Putamen (tissue), 1 donor: ENCODE measurements around the gene INPP4A.

Source experiments
- DNase-seq: peaks from one replicate; pipeline ENCODE4 v3.0.0-alpha.2; 2016; ENCODE audit warnings: low spot score

Gene INPP4A

DNA sequence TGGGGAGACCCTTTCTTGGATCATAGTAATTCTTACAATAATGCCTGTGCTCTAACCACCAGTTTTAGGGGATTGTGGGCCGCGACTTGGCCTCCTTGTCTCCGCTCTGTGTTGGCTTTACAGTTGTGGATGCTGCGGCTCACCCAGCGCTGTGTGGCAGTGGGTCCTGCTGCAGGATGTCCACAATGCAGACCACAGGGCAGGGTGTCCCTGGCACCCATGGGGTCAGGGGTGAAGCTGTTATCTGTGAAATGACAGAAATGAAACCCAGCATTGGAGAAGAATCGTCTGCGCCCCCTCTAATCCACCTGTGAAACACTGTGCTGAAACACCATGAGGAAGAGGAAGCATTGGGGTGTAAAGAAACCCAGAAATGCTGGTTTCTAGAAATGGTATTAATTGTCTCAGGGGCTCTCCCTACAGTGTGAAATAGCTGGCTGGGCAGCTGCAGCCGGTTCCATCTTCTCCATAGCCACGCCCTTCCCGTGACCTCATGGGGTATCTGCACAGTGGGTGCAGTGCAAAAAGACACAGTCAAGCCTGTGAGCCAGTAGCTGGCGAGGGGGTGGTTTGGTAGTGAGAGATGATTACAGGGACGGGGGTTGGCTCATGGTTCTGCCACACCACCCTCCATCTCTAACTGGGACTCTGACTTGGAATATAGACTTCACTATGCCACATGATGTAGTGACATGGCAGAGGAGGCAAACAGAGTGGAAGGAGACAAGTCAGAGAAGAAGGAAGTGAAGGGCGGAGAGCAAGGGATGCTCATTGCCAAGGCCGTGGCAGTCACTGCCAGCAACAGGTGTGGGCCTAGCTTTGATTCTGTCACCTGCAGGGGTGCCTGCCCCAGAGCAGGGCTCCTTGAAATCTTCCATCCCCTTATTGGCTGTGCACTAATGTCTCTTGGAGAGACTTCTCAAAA is 16.2 kb downstream of the INPP4A start:
- no peak for DNase-seq

DNA sequence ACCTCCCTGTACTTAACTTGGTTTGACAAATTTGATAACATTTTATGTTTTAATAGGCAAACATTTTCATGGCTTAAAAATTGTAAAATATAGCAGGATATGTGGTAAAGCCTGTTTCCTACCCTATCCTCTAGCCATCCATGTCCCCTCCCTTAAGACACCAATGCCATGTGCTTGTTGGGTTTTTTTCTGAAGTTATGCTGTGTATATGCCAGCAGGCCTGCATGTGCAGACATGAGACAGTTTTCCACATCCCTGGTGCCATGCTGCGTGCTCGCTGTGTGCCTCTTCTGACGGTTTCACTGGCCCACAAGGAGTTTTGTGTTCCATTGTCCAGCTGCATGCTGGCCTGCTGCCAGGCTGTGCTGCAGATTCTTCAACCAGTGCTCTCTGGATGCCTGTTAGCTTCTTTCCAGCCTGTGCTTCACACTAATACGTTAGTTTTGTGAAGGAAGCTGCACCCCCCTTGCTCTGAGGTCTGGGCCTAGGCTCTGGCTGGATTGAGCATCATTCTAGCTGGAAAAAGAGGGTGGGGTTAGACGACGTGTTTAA is 16.9 kb downstream of the INPP4A start:
- peak; percentile 41 for DNase-seq

DNA sequence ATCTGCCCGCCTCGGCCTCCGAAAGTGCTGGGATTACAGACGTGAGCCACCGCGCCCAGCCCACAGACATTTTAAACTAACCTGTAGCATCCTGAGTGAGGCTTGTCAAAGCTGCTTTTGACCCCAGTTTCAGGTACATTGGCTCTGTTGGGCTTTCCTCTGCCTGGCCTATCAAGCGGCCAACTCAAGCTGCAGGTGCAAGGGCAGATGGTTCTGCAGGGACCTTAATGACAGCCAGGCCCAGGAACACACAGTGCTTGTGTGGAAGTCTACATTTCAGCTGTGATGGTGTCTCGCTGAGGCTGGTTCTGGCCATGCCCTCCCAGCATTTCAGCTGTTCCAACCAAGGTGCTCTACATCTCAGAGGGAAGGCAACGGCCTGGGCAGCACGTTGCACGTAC is 18.4 kb downstream of the INPP4A start:
- no peak for DNase-seq

DNA sequence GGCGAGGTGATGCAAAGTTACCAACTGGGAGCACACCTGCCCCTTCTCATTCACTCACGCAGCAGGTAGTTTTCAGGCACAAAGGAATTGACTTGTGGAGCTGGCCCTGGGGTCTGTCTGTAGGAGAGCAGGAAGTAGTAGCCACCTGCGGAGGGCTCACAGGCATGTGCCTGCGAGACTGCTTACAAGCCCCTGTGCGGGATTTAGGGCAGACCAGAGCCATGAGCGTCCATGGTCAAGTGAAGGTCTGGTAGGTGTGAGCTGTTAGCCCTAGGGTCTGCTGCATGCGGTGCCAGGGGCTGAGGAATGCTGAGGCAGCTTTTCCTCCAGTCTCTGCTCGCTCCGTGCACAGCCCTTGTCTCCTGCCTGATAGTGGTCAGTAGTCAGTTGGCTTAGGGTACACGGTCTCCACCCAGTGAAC is 18.9 kb downstream of the INPP4A start:
- DNase-seq = no peak

DNA sequence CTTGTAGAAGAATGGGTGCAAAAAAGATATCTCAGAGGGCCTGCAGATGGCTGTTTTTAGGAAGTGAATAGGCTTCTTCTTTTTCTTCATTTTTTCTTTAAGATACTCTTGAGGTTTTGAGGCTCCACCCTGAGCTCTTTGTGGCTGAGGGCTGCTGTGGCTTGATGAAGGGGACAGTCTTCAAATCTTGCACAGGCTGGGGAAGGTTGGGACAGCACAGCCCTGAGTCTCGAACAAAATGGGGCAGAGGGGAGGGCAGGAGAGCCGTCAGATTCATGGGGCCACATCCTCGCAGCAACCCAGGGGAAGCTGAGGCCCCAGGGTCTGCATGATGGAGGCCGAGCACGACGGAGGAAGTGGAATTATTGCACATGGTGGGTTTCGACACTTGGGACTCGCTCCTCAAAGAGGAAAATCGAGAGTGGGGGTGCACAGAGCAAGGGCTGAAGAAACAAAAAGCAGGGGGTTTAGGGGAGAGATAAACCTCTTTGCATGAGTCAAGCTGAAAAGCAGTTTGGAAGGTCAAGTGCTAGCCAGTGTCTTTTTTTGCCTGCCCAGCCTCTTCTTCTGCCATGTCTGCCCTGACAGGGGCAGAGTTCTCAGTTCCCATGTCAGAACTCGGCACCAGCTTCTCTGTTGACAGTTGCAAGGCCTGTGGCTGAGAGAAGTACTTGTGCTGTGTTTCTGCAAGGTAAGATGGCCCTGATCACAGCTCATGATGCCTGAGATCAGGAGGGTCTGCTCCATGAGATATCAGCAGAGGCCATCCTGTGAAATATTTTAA is 19.5 kb downstream of the INPP4A start:
- DNase-seq = no peak

DNA sequence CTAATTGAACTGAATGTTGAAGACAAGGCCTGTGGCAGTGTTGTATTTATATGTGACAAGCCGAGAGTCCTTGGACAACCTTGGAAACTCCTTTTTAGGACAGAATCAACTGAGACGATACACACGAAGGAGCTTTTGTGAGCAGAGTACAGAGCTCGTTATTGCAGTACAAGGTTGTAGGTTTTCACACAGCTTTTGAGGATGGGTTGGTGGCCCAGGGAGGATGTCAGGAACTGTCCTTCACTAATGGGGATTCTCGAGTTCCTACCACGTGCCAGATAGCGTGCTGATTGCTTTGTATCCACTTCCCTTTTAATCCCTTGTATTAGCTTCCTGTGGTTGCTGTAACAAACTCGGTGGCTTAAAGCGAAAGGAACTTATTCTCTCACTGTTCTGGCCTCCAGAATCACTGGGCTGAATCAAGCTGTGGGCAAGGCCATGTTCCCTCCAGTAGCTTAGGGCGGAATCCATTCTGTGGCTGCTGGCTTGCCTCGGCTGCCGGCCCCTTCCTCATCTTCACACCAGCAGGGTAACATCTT is 20.2 kb downstream of the INPP4A start:
- no peak for DNase-seq

DNA sequence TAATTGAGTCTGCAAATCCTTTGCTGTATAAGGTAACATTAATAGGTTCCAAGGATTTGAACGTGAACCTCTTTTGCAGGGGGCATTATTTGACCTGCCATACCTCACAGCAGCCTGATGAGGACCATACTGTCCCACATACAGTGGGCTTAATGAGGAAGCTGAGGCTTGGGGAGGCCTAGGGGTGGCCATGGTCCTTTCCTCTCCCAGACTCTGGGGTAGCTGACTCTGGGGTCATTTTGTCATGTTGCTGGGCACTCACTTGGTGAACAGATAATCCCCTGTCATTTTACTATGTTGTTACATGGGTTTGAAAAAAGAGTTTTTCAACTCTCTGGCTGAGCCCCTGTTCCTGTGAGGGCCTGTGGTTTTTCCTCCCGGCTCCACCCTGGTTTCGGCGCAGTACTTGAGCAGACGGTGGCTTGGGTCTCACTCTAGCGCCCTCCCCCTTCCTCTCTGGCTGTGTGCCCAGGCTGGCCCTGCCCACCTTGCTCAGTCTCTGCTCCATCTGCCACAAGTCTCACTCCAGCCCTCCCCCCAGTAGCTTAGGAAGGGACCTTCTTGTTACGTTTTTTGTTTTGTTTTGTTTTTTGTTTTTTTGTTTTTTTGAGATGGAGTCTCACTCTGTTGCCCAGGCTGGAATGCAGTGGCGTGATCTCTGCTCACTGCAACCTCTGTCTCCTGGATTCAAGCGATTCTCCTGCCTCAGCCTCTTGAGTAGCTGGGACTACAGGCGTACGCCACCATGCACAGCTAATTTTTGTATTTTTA is 21.0 kb downstream of the INPP4A start:
- DNase-seq = no peak

DNA sequence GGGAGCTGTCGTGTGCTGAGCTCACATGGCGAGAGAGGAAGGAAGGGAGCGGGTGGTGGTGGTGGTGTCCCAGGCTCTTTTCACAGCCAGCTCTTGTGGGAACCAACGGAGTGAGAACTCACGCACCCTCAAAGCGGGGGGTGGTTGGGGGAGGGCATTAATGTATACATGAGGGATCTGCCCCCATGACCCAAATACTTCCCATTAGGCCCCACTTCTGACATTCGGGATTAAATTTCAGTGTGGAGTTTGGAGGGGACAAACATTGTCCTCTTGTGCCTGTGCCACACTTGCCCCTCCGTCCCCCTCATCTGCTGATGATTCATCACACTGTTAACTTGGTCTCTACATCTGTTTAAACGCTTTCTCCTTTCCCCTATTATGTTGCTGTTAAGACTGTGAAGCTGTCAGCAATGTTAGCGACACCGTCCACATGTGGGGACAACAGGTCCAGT is 22.5 kb downstream of the INPP4A start:
- DNase-seq = no peak

DNA sequence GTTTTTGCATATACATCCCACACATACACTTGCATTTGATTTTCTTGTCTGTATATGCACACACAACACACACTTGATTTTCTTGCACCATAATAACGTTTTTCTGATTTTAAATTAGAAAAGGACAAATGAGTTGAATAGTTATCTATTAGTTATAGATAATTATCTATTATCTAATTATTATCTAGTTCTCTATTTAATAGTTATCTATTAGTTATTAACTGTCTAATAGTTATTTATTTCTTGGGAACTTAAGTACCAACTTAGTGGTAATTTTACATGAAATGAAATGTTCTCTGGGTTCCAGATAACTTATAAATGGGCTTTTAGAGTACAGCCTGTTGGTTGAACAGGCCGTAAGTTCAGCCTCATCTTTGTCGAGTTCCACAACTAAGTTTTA is 23.0 kb downstream of the INPP4A start:
- no peak for DNase-seq

DNA sequence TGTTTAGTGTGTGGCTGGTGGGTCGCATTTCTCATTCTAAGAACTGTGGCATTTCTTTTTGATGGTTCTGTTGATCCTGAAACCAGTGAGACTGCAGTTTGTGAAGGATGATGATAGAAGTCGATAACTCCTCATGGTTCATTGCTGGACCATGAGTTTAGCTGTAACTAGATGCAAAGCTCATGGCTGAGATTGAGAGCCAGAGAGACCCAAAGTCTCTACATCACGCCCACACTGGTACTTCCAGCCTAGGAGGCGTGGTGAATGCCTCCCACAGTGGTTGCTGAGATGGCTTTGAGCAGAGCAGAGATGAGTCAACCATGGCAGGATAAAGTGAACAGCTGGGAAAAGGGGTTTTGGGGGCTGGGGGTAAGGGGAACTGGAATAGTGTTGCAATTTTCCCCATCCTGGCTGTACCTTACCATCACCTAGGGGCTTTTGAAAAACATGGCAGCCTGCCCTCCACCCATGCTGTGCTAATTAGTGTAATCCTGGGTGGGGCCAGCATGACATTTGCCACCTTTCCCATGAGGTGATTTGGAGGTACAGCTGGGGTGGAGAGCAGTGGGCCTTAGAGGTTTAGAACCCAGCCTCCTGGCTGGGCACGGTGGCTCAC is 24.1 kb downstream of the INPP4A start:
- DNase-seq = no peak

DNA sequence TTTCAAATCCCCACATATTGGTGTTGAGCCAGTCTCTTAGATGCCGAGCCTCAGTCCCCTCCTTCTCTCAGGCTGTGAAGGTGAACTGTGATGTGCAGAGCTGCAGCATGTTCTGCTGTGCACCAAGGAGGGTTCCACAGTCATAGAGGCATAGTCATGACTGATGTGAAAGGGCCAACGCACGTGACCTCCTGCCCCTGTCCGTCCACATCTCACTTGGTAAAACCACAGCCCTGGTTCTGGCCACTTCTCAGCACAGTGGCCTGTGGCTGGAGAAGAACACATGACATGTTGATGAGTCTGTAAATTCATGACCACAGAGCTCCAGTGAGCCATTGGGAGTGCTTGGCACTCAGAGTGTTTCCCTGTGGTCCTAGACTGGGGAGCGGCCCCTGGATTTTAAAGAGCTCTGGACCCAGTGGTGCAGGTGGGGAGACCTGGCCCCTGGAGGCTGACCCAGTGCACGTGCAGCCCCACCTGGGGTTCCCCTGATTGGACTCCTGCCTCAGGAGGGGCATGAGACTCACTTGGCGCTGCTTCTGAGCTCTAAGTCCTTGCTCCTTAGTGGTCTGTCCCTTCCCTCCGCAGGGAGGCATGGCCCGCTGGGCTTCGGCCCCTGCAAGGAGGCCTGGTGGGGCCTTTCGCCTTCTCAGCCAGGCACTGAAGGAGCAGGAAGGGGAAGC is 25.3 kb downstream of the INPP4A start:
- no peak for DNase-seq

DNA sequence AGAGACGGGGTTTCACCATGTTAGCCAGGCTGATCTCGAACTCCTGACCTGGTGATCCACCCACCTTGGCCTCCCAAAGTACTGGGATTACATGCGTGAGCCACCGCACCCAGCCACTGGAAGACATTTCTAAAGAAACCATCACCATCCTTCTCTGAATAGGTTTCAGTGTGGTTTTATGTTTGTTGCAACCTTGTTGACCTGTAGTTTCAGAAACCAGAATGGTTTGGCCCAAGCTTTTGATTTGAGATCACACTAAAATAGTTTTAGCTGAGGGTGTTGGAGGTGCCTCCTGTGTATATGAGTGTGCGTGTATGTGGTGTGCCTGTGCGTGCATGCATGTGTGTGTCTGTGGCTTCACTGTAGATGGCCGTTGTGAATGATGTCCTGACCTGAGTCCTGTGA is 26.2 kb downstream of the INPP4A start:
- DNase-seq = no peak

DNA sequence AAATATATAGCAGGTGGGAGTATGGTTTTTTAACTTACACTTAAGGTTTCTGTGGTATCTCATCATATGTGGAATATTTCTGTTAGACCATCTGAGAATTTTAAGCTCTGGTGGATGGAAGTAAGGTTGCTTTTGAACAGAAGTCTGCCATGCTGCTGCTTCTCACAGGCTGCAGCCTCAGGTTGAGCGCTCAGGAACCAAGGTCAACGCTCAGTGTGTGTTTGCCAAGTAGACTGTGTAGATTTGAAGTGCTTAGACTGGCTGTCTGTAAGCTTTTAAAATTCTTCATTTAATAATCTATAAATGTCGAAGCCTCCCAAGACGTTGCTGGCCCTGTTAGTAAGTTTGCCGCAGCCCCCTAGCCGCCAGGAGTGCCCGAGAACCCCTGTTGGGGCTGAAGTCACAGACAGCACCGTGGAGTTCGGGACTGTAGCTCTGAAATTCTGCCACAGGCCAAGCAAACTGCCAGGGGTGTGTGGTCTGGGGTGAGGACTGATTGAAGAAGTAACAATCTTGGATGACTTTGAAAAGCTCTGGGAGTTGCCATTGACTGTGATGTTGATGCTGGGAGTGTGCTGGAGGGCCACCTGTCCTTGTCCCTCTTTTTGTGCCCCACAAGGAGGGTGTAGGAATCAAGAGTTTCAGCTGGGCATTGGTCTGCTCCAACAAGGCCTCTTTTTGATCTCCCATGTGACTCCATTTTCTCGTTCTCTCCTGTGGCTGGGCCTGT is 26.9 kb downstream of the INPP4A start:
- no peak for DNase-seq

DNA sequence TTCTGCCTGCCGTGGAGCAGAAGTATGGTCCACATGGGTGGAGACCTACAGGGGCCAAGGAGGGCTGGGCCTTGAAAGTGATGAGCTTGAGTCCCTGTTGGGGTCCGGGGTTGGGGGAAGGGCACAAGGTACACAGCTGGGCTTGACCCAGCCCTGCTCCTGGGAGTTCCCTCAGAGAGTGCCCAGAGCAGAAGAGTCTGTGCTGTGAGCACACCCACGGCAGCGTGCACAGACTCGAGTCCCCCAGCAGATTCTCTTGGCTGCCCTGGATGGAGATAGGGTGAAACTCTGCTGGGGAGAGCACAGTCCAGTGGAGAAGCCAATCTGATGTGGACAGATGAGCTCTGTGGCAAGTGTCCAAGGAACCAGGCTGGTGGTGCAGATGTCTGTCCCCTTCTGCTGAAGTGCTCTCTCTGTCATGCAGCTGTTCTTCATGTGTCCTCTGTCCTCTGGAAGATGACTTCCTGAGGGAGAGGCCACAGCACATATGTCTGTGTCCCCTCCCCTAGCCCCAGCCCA is 27.5 kb downstream of the INPP4A start:
- no peak for DNase-seq

DNA sequence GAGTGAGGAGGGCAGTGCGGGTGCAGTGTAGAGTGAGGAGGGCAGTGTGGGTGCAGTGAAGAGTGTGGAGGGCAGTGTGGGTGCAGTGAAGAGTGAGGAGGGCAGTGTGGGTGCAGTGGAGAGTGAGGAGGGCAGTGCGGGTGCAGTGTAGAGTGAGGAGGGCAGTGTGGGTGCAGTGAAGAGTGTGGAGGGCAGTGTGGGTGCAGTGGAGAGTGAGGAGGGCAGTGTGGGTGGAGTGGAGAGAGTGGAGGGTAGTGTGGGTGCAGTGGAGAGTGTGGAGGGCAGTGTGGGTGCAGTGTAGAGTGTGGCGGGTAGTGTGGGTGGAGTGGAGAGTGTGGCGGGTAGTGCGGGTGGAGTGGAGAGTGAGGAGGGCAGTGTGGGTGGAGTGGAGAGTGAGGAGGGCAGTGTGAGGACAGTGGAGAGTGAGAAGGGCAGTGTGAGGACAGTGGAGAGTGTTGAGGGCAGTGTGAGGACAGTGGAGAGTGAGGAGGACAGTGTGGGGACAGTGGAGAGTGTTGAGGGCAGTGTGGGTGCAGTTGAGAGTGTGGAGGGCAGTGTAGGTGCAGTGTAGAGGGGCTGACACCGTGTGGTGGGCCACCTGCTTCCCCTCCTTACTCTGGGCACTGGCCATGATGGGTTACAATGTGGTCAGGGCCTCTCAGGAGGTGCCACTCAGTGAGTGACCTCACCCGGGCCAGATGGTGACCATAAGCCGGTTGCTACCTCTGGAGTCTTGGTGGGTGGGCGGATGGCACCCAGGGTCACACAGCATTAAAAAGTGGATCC is 28.5 kb downstream of the INPP4A start:
- no peak for DNase-seq

DNA sequence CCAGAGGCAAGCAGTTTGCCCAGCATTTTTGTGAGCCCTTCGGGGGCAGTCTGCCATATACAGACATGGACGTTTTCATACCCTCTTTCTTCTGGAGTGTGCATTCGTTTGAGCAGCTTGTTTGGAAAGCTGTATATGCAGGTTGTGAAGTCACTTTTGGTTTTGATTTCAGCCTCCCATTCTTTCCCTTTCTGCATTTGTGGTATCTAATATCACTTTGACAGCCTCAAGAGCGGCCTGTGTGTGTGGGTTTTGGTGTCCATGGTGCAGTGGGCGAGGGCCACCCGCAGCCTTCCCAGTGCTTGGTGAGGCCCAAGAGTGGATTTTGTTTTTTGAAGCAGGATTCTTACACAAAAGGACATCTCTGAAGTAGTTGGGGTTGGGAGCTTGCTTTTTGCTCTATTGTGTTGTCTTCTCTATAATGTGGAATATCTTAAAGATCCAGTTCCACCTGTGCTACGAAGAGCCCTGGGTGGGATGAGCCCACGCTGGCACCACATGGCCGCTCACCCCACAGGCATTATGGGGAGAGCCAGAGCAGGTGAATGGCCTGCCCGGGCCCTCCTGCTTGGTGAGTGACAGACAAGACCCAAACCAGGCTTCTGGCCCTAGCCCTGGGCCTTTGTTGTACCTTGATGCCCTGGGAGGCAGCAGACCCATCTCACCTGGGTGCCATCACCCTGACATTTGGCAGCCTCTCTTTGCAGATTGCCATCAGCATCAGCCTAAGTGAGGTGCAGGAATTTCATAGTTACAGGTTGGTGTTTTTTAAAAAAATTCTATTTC is 29.5 kb downstream of the INPP4A start:
- DNase-seq = no peak

DNA sequence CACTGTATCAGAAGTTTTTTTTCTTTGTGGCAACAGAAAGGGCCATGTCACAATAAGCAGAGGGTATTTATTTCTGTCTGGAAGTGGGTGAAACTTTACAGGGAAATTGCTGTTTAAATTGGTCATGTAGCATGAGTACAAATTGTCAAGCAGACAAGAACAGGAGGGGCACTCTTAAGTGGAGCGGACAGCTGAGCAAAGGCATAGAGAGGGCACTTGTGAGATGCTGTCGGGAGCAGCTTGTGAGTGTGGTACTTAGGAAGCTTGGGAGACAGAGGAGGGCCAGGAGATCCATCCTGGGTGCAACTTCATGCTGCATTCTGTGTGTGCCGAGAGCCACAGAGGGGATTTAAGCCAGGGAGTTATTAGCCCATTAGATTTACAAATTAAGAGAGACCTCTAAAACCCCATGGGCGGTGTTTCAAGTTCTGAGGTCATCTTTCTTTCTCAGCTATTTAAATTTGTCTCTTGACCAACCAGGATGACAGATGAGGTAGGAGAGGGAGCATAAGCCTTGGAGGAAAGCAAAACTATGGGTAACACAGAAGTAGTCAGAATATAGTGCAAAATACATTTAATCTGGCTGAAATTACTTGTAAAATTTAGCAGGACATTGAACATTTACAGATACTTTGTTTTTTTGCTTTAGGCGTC is 30.4 kb downstream of the INPP4A start:
- no peak for DNase-seq
